Measurements from ENCODE around the gene CRTC1. TPM values are rescaled to one million over a fixed set of nuclear protein-coding genes. Genes with fewer than 3 reads are reported as not detected.
"Not testable (repeated sequence)": the region's sequence is repeated elsewhere in the genome, so short reads cannot be mapped to it uniquely, and the experiment has no call there.

The CRTC1 gene
- total RNA-seq, 1 donor from 2014 or later: 2.3 TPM

GRCh38 chr19:18725841-18726770 is 42.6 kb downstream of the CRTC1 start:
- TF ChIP-seq CTCF (IDR thresholded peaks at IDR 0.05; ENCODE audit: insufficient read depth, low read length, poor library complexity, severe bottlenecking): no peak
- no peaks in the 10 kb centered on the region for H3K27me3 ChIP-seq (ENCODE audit: control insufficient read depth, insufficient read depth, low read length)

GRCh38 chr19:18726846-18727245 is 43.4 kb downstream of the CRTC1 start:
- TF ChIP-seq CTCF (IDR thresholded peaks at IDR 0.05; ENCODE audit: insufficient read depth, low read length, poor library complexity, severe bottlenecking): no peak

More at GRCh38 chr19:18725841-18726770, 42.6 kb downstream of the CRTC1 start:
- DNase-seq (ENCODE audit: low read depth): no peak
- Histone ChIP-seq H3K4me3 (ENCODE audit: low read depth, low read length) (no peak overlapping the region), H3K36me3 (ENCODE audit: control insufficient read depth, insufficient read depth, low read length) (no peaks in the 10 kb centered on the region)

GRCh38 chr19:18727602-18728001 is 44.1 kb downstream of the CRTC1 start:
- DNase-seq (ENCODE audit: low read depth): not testable (repeated sequence)

More at GRCh38 chr19:18726846-18727245, 43.4 kb downstream of the CRTC1 start:
- H3K4me3 ChIP-seq (ENCODE audit: low read depth, low read length): no peak overlapping the region
- no peak for DNase-seq (ENCODE audit: low read depth)
- no peaks in the 10 kb centered on the region for H3K36me3 ChIP-seq (ENCODE audit: control insufficient read depth, insufficient read depth, low read length)
- no peaks in the 10 kb centered on the region for H3K27me3 ChIP-seq (ENCODE audit: control insufficient read depth, insufficient read depth, low read length)

GRCh38 chr19:18729933-18730530 is 46.6 kb downstream of the CRTC1 start:
- TF ChIP-seq CTCF (IDR thresholded peaks at IDR 0.05; ENCODE audit: insufficient read depth, low read length, poor library complexity, severe bottlenecking): no peak
- DNase-seq (ENCODE audit: low read depth): no peak
- Histone ChIP-seq H3K4me3 (ENCODE audit: low read depth, low read length) (no peak overlapping the region), H3K27me3 (ENCODE audit: control insufficient read depth, insufficient read depth, low read length) (no peaks in the 10 kb centered on the region), H3K36me3 (ENCODE audit: control insufficient read depth, insufficient read depth, low read length) (no peaks in the 10 kb centered on the region)

More at GRCh38 chr19:18727602-18728001, 44.1 kb downstream of the CRTC1 start:
- not testable (repeated sequence) for H3K36me3 ChIP-seq (ENCODE audit: control insufficient read depth, insufficient read depth, low read length); H3K4me3 ChIP-seq (ENCODE audit: low read depth, low read length); H3K27me3 ChIP-seq (ENCODE audit: control insufficient read depth, insufficient read depth, low read length)

GRCh38 chr19:18730885-18731513 is 47.5 kb downstream of the CRTC1 start:
- peak; percentile 8 for TF ChIP-seq CTCF (IDR thresholded peaks at IDR 0.05; ENCODE audit: insufficient read depth, low read length, poor library complexity, severe bottlenecking)
- H3K36me3 ChIP-seq (ENCODE audit: control insufficient read depth, insufficient read depth, low read length): no peaks in the 10 kb centered on the region
- H3K4me3 ChIP-seq (ENCODE audit: low read depth, low read length): no peak overlapping the region
- no peak for DNase-seq (ENCODE audit: low read depth)
- no peaks in the 10 kb centered on the region for H3K27me3 ChIP-seq (ENCODE audit: control insufficient read depth, insufficient read depth, low read length)

- H3K4me3 ChIP-seq (ENCODE audit: low read depth, low read length): no peak overlapping the region
- H3K27me3 ChIP-seq (ENCODE audit: control insufficient read depth, insufficient read depth, low read length): no peaks in the 10 kb centered on the region
- no peak for TF ChIP-seq CTCF (IDR thresholded peaks at IDR 0.05; ENCODE audit: insufficient read depth, low read length, poor library complexity, severe bottlenecking)
- no peaks in the 10 kb centered on the region for H3K36me3 ChIP-seq (ENCODE audit: control insufficient read depth, insufficient read depth, low read length)
- DNase-seq (ENCODE audit: low read depth): no peak
Observed at GRCh38 chr19:18731562-18732008, 48.1 kb downstream of the CRTC1 start.

All from kidney epithelial cell (primary cell).